ENCODE measurements around the gene LIMD2. TPM values are rescaled to one million over a fixed set of nuclear protein-coding genes. Genes with fewer than 3 reads are reported as not detected.

LIMD2 gene
- polyA plus RNA-seq, 4 donors, result 22.5 to 34.8 (median 25.4) TPM

Other genes with a start within 250 kb of the LIMD2 start
- gene ACE, start 223.1 kb downstream of the LIMD2 start, polyA plus RNA-seq (ENCODE audit: insufficient read length in 4 of 4), result 10 to 100 TPM; 13.2 to 16.3 (median 13.9) TPM
- 1 to 10 TPM; 1.4 to 2.2 (median 2.0) TPM for gene KCNH6, start 176.8 kb downstream of the LIMD2 start, polyA plus RNA-seq (ENCODE audit: insufficient read length in 4 of 4)
- 100 to 1,000 TPM; 115 to 123 (median 120) TPM for gene DCAF7, start 149.6 kb downstream of the LIMD2 start, polyA plus RNA-seq (ENCODE audit: insufficient read length in 4 of 4)
- 10 to 100 TPM; 25.1 to 31.0 (median 29.6) TPM for gene TACO1, start 99.2 kb downstream of the LIMD2 start, polyA plus RNA-seq (ENCODE audit: insufficient read length in 4 of 4)
- 10 to 100 TPM; 29.1 to 32.9 (median 29.7) TPM for gene MAP3K3, start 77.7 kb downstream of the LIMD2 start, polyA plus RNA-seq (ENCODE audit: insufficient read length in 4 of 4)
- gene STRADA, start 41.7 kb upstream of the LIMD2 start, polyA plus RNA-seq (ENCODE audit: insufficient read length in 4 of 4), result 10 to 100 TPM; 39.5 to 51.2 (median 41.8) TPM
- 100 to 1,000 TPM; 104 to 120 (median 113) TPM for gene CCDC47, start 73.5 kb upstream of the LIMD2 start, polyA plus RNA-seq (ENCODE audit: insufficient read length in 4 of 4)
- gene DDX42, start 74.0 kb upstream of the LIMD2 start, polyA plus RNA-seq (ENCODE audit: insufficient read length in 4 of 4), result 100 to 1,000 TPM; 141 to 199 (median 177) TPM
- gene PSMC5, start 127.3 kb upstream of the LIMD2 start, polyA plus RNA-seq (ENCODE audit: insufficient read length in 4 of 4), result 100 to 1,000 TPM; 179 to 189 (median 184) TPM
- 10 to 100 TPM; 56.2 to 69.1 (median 60.3) TPM for gene FTSJ3, start 127.5 kb upstream of the LIMD2 start, polyA plus RNA-seq (ENCODE audit: insufficient read length in 4 of 4)
- gene SMARCD2, start 142.6 kb upstream of the LIMD2 start, polyA plus RNA-seq (ENCODE audit: insufficient read length in 4 of 4), result 10 to 100 TPM; 53.2 to 60.0 (median 56.6) TPM
- 1 to 10 TPM in 1 of 4 donors, not detected in 3; 2.4 TPM for gene CSH2, start 173.6 kb upstream of the LIMD2 start, polyA plus RNA-seq (ENCODE audit: insufficient read length in 4 of 4)
- gene GH2, start 181.8 kb upstream of the LIMD2 start, polyA plus RNA-seq (ENCODE audit: insufficient read length in 4 of 4), result not detected
- gene CSH1, start 196.4 kb upstream of the LIMD2 start, polyA plus RNA-seq (ENCODE audit: insufficient read length in 4 of 4), result 1 to 10 TPM in 2 of 4 donors, under 1 TPM in 1, not detected in 1; 0.98 to 5.2 (median 1.3) TPM
- not detected for gene CSHL1, start 211.1 kb upstream of the LIMD2 start, polyA plus RNA-seq (ENCODE audit: insufficient read length in 4 of 4)
- not detected for gene GH1, start 218.7 kb upstream of the LIMD2 start, polyA plus RNA-seq (ENCODE audit: insufficient read length in 4 of 4)
- 1 to 10 TPM; 2.1 to 3.2 (median 2.3) TPM for gene CD79B, start 232.2 kb upstream of the LIMD2 start, polyA plus RNA-seq (ENCODE audit: insufficient read length in 4 of 4)

Measured in right renal pelvis (tissue), 4 donors.